Activated CD4-positive, alpha-beta T cell treated with anti-CD3 and anti-CD28 coated beads for 1 hour (primary cell): ENCODE measurements around the gene SDK2.
A peak's percentile ranks its signal among the peaks of the same experiment; 100 is the strongest.

ENCODE experiments used
- DNase-seq: peaks from one replicate; pipeline ENCODE4 v3.0.0-alpha.2; 2020

Gene SDK2

DNA sequence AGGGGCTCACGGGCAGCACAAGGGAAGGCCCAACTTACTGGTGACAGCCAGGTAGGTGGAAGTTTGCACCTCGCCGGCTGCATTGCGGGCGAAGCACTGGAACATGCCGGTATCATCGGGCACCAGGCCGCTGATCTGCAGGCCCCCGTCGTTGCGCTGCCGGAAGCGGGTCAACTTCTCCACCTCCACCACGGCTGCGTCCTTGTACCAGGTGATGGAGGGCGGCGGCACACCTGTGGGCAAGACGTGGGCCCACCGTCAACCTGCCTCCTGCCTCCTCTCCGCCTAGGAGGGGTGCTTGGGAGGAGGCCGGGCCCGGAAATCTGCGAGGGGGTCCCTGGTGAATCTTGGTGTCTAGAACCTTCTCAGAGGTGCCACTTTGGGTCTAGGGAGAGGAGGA is 208.8 kb downstream of the SDK2 start:
- DNase-seq = no peak

DNA sequence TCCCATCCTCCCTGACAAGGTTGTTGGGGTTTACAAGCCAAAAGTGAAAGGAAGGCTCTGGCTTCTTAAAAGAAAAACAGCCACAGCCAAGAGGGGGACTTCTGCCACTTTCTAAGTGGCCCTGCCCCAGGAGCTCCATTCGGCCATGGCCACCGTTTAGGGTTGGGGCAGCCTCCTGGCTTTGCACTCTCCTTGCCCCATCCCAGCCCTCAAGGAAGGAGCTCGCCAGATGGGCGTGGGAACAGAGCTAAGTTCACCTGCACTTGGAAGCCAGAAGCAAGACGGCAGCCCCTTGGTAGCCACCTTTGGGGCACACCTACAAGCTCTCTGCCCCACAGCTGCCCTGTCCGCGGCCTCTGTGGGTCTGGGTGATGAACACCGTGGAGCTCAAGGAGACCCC is 210.1 kb downstream of the SDK2 start:
- no peak for DNase-seq

DNA sequence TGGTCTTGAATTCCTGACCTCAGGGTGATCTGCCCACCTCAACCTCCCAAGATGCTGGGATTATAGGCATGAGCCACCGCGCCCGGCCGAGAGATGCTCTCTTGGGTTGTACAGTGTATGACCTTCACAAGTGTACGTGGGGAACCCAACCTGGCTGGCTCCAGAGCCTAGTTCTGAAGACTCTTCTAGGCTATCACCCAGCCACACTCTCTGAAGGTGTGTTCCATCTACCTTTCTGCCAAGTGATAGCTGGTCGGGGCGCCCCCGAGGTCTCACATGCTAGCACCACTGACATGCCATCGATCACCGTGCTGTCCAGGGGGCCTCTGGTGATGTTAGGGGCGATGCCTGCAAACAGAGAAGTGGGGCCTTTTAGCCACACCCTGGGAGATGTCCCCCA is 210.7 kb downstream of the SDK2 start:
- no peak for DNase-seq

DNA sequence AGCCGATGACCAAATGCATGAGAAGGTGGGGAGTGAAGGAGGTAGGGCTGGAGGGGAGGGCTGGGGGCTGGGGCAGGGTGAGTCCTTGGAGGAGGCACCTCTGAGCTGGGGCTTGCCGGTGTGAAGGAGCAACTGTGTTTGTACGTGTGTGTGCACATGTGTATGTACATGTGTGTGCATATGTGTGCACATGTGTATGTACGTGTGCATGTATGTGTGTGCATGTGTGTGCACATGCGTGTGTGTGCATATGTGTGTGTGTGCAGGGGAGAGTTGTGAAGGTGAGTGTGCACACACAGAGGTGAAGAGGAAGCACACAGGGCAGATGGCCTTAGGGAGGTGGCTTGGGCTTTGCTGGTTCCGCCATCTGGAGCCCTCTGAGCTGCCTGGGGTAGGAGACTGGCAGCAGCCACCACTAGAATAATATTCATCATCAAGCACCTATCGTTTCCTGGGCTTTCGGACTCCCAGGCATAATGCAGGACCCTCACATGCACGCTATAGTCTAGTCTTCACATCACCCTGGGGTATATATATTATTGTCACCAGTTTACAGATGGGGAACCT is 211.5 kb downstream of the SDK2 start:
- DNase-seq = no peak

DNA sequence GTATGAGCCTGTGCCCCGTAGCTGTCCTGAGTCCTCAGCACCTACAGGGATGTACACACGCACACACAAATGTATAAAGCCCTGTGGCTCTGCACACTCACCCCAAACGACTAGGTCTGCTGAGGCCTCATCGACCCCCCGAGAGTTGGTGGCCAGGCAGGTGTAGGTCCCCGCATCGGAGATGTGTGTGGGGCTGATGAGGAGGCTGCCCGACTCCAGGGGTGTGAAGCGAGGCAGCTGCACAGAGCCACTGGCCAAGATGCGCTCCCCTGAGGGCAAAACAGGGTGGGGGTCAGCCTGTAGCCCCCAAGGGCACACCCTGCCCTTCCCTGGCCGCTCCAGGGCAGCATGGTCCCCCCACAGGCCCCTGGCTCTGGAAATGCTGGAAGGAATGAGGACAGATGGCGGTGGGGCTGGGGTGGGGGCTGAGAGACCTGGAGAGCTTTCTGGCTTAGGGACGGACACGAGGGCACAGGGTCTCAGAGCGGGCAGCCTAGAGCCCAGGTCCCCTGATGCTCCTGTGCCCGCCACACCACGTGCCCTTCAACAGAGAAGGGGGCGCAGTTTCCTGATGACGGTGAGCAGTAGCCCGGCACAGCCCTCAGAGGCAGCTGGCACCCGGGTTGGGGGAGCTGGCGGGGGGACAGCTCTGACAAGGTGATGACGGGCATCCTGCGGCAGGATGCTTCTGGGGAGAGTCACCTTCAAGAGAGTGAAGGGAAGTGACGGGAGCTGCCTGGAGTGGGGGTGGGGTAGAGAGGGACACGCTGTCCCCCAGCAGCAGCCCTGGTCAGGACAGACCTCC is 212.6 kb downstream of the SDK2 start:
- DNase-seq = no peak

DNA sequence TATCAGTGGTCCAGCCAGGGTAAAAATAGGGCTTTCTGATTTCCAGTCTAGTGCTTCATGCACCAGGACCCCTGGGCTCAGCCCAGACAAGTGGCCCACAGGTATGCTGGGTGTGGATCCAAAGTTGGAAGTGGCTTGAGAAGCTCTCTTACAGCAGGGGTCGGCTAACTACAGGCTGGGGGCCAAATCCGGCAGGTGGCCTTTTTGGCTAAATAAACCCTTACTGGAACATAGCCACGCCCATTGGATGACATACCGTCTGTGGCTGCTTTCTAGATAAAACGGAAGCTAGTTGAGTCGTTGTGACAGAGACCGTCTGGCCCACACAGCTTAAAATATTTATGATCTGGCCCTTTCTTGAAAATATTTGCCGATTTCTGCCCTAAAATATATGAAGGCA is 213.4 kb downstream of the SDK2 start:
- no peak for DNase-seq

DNA sequence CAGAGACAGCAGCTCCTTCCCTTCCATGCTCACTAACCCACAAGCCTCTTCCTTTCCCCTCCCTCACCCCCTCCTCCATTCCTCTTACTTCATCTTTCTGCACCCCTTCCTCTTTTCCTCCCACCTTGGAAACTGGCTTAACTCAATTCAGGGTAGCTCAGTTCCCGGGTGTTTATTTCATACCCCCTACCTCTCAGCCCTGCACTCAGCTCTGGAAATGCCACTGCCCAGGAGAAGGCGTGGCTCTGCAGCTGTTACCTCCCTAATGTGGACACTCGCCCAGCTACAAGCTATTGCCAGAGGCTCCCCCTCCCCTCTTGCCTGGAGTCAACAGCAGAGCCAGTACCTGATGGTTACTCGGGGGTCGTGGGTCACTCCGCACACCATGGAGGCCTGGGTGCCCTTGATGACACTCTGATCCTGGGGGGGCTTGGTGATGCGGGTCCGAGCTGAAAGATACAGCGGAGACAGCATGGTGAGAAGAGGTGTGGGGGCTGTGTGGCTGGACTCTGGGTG is 214.0 kb downstream of the SDK2 start:
- DNase-seq = no peak

DNA sequence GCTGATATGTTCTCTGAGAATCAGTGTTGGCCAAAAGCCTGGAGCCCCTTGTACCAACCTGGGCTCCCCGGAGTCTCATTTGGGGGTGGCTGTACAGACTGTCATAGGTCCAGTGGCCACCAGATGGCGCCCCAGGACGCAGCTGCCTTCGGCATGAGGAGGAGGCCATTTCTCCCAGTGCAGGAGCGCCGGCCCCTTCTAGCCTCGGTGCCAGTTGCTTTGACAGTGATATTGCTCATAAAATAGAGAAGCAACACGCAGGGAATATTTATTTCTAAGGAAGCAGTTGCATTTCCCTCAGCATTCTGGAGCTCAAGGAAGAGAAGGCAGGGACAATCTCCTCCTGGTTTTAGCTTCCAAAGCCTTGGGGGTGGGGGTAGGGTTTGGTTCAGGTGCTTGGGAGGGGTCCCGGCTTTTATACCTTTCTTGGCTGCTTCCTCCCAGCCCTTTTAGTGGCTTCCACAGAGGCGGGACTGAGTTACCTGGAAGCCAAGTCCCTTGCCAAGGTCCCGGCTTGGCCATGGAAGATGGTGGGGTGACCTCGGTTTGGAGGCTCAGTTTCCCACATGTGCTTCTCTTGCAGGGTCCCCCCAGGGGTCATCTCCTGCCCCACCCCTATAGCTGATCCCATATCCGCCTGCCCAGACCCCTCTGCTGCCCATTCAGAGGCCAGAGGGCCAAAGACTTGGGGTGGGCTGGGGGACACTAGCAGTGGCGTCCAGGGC is 214.6 kb downstream of the SDK2 start:
- peak; percentile 82 for DNase-seq

DNA sequence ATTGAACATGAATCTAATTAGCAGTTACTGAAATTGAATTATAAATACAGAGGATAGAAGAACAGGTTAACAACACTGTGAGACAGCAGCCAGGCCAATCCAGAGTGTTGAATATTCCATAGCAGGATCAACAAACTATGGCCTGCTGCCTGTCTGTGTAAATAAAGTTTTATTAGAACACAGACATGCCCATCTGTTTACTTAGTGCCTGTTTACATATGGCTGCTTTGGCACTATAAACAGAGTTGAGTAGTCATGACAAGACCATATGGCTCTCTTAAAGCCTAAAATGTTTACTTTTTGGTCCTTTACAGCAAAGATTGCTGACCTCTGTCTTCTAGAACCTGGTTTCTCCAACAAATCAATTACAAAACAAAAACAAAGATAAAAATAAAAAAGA is 217.0 kb downstream of the SDK2 start:
- DNase-seq = no peak

DNA sequence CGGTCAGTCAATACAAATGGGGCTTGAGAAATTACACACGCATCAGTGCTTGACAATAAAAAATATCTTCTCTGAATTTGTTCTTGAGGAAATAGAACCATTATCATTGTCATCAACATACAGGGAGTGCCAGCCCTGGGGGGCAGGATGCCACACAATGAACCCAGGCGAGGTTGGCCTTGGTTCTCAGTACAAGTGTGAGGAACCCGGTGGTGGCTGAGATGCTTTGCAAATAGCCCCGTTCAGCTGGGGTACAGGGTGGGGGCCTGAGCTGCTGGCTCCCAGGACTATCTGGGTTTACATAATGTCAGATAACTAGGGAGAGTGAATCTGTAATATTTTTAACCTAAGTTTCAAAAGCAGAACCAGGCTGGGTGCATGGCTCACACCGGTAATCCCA is 219.7 kb downstream of the SDK2 start:
- DNase-seq = no peak

DNA sequence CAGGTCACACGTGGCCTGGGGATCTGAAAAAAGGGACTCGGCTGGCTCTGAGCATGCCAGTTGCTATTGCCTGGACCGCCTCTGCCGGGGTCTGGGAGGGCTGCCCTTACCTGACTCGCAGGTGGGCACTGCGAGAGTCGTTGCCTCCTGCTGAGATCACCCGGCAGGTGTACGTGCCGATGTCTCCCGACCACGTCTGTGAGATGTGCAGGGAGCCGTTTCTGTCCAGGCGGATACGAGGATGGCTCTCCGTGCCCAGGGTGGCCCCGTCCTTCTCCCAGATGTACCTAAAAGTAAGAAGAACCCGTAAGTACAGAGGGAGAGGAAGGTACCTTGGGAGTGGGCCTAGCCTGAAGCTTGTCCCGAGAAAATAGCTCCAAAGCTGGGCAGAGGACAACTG is 220.4 kb downstream of the SDK2 start:
- no peak for DNase-seq

DNA sequence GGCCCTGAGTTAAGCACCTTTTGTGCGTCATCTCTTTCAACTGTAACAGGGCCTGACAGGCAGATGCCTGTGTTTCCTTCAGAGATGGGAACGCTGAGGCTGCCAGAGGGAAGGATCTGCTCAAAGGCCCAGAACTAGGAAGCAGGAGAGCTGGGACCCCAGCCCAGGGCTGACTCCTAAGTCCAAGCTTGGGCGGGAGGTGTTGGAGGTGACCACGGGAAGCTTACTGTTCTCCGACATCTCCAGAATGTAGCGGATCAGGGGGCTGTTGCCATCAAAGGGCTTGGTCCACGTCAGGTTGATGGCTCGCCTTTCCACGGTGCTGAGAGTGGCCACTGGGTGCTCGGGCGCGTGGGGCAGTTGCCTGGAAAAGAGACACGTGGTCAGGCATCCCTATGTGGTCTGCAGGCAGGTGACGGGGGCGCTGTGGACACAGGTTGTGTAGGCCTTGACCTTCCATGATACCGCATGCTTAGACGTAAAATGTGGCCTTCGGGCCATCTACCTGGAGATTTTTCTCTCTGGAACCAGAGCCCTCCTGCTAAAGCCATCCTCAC is 221.0 kb downstream of the SDK2 start:
- no peak for DNase-seq

DNA sequence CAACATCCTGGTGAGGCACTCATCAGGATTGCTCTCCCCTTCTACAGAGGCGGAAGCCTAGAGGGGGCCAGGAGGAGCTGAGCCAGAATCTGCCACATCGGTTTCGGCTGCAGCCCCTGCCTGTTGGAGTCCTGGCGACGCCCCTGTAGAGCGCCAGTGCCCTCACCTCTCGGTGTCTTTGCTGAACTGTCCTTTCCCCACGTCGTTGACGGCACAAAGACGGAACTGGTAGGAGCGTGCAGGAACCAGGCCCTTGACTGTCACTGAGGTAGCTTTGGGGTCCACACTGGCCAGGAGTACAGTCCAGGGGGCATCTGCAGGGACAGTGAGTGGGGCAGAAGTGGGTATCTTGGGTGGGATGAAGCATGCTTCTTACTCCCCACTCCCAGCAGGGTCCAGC is 222.1 kb downstream of the SDK2 start:
- DNase-seq = no peak

DNA sequence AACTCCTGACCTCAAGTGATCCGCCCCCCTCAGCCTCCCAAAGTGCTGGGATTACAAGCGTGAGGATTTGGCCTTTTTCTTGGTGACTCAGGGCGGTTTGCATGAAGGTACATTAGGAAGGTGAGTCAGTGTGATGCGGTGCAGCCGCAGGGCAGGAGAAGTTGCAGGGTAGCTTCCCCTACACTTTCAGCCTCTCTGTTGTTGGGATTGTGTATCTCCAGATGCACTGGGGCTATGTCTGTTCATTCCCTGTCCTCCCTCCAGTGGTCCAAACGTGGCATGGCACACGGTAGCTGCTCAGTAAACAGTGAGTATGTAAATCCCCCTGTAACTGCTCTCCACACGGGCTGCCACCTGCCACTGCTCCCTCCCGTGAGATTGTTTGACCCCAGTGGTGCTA is 223.3 kb downstream of the SDK2 start:
- DNase-seq = no peak

DNA sequence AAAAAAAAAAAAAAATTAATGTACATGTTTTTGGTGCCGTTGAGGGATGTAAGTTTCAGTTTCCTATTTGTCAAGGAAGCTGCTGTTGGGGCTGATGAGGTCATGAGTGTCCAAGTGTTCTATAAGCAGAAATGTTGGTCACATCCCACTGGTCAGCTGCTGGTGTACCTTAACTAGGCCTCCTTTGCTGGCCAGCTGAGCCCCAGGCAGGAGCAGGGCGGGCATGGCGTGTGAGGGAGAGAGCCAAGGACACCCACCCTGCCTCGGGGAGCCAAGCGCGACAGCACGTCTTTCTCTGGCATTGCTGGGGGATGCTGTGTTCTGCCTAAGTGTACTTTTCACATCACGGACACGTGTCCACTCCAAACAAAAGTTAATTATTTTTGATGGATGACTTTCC is 224.4 kb downstream of the SDK2 start:
- DNase-seq = no peak

DNA sequence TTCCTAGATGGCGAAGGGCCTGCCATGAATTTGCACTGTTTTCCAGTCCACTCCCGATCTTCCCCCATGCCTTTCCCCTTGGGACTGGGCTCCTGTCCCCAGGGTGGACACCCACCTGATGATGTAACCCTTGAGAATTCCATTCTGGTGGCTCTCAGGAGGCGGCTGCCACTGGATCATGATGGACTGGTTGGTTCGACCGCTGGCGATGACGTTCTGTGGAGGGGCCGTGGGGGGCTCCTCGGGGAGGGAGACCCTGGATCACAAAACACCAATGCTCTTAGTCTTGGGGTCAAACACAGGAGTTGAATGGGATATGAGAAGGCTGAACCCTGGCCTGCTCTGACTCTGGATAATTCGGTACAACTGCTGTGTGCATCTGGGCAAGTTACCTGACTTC is 225.2 kb downstream of the SDK2 start:
- no peak for DNase-seq

DNA sequence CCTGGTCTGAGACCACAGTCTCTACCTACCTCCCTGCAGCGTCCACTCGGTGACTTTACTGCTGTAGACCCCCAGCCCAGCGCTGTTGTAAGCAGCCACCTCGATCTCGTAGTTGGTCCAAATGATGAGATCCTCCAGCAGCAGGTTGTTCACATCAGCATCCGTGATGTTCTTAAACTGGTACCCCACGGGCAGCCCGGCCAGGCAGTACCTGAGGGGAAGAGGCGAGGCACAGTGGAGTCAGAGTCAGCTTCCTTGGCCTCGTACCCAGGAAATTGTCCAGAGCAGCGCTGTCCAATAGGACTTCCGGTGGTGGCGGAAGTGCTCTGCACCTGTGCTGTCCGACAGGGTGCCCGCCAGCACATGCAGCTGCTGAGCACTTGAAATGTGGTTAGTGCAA is 228.5 kb downstream of the SDK2 start:
- no peak for DNase-seq

DNA sequence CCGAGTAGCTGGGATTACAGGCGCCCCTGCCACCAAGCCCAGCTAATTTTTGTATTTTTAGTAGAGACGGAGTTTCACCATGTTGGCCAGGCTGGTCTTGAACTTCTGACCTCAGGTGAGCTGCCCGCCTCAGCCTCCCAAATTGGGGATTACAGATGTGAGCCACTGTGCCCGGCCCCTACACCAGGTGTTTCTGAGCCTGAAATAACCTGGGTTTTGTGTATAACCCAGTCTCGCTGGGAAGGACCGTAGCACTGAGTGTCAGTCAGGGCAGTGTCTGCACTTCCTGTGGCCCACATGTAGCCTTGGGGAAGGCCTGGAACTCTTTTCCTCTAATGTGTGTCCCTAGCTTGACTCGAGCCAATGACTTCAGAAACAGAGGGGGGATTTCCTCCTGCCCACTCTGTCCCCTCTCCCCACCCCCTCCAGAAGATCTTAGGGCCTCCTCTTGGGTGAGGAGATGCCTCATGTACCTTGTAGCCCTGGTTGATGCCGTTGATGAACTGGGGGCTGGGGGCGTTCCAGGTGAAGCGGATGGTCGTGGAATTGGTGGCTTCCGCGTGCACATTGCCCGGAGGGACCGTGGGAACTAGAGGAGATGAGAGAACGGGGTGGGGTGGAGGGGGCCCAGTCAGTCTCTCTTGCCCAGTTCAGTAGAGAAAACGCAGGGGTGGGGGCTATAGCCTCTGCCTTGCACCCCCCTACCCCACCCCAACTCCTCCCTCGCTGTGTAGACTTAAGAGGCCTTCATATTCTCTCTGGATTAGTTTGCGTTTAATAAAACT is 229.9 kb downstream of the SDK2 start:
- DNase-seq = no peak

DNA sequence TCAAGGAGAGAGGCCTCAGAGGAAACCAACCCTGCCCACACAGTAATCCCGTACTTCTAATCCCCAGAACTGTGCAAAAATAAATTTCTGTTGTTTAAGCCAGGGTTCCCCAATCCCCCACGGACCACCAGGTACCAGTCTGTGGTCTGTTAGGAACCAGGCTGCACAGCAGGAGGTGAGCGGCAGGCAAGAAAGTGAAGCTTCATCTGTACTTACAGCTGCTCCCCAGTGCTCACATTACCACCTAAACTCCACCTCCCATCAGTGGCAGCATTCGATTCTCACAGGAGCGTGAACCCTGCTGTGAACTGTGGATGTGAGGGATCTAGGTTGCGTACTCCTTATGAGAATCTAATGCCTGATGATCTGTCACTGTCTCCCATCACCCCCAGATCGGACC is 231.3 kb downstream of the SDK2 start:
- no peak for DNase-seq

DNA sequence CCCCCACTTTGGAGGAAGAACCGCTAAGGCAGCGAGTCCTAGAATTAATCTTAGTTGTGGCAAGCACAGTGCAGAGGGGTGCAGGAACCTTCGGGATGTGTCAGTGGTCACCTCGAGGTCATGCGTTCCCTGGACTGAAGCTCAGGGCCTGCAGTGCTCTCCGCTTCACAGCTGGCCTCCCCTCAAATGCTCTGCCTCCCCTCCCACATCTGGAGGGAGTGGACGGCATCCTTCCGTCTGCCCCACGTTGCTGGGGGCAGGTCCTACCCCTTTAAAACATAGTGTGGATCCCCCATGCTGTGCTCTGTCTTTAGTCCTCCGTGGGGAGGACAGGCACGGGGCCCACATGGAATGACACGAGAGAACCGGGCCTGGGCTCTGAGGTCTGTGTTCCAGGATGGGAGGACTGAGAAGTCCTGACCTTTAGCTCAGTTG is 232.9 kb downstream of the SDK2 start:
- no peak for DNase-seq

DNA sequence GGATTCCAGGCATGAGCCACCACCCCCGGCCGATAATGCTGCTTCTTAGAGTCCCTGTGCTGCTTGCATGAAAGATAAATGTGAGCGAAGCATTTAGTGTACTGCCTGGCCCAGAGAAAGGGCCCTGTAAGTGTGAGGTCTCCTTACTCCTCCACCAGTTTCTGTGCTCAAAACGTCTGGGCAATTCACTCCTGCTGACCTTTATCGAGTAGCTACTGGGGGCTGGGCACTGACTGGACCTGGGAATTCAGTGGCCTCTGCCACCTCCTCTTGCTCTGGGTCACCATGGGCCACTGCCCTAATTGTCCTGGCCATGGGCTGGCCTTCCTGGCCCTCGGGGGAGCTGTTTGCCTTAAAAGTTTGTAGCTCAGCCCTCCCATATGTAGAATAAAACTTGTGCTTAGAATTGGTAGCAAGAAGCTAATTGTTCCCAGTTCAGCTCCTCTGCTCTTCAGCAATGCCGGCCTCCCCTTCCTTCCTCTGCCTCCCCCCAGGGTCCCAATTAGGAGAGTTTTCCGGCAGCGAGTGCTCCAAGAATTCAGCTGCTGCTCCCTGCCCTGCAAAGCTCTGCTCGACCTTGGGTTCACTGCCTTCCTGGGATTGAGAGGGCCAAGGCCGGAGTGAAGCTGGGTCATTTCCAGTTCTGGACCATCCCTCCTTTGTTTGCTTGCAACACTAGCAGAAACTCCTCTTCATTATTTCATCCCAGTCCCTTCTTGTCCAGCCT is 233.5 kb downstream of the SDK2 start:
- no peak for DNase-seq

DNA sequence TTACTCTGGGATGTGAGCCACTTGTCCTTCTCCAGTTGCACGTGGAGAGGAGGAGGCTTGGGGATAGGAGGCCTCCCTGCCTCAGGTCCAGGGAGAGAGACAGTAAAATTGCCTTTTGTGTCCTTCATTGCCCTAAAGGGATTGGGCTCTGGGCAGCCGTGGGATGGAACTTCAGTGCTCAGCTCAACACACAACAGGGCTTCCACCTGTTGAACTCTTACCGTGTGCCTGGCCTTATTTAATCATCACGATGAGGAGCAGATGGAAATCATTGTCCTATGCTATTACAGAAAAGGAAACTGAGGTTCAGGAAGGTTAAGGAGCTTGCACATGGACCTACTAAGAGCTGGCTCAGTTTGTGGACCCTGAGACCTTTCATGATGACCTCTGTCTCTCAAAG is 240.0 kb downstream of the SDK2 start:
- DNase-seq = no peak
